Activated CD8-positive, alpha-beta memory T cell treated with anti-CD3 and anti-CD28 coated beads, Interleukin-2, amount 50 U/mL, for 1 hour (primary cell): ENCODE data around the gene MTAP.

Source experiments
- DNase-seq: peaks from one replicate; pipeline ENCODE4 v3.0.0-alpha.2; 2020; ENCODE audit errors: extremely low read depth

The MTAP gene

GRCh38 chr9:21804791-21805190, 2.4 kb downstream of the MTAP start:
- DNase-seq: no peak

- DNase-seq: no peak
Observed at GRCh38 chr9:21806644-21807043, 4.2 kb downstream of the MTAP start.

GRCh38 chr9:21810388-21810787, 8.0 kb downstream of the MTAP start:
- no peak for DNase-seq

- DNase-seq: no peak
Observed at GRCh38 chr9:21810881-21811280, 8.4 kb downstream of the MTAP start.

GRCh38 chr9:21811914-21812313, 9.5 kb downstream of the MTAP start:
- no peak for DNase-seq

GRCh38 chr9:21812415-21812814, 10.0 kb downstream of the MTAP start:
- no peak for DNase-seq

GRCh38 chr9:21812946-21813568, 10.6 kb downstream of the MTAP start:
- DNase-seq: no peak

GRCh38 chr9:21813575-21814473, 11.4 kb downstream of the MTAP start:
- DNase-seq: peak; percentile 27

- DNase-seq: no peak
Observed at GRCh38 chr9:21815643-21816042, 13.2 kb downstream of the MTAP start.

GRCh38 chr9:21817176-21817575, 14.7 kb downstream of the MTAP start:
- no peak for DNase-seq

- DNase-seq: no peak
Observed at GRCh38 chr9:21825637-21826036, 23.2 kb downstream of the MTAP start.

- DNase-seq: no peak
Observed at GRCh38 chr9:21828853-21829410, 26.5 kb downstream of the MTAP start.

- no peak for DNase-seq
Observed at GRCh38 chr9:21830589-21830988, 28.2 kb downstream of the MTAP start.

- no peak for DNase-seq
Observed at GRCh38 chr9:21831841-21832509, 29.5 kb downstream of the MTAP start.

GRCh38 chr9:21833090-21833801, 30.8 kb downstream of the MTAP start:
- DNase-seq: no peak

- no peak for DNase-seq
Observed at GRCh38 chr9:21835121-21835520, 32.7 kb downstream of the MTAP start.

- no peak for DNase-seq
Observed at GRCh38 chr9:21836437-21837161, 34.2 kb downstream of the MTAP start.

GRCh38 chr9:21837501-21837900, 35.1 kb downstream of the MTAP start:
- DNase-seq: no peak

- DNase-seq: no peak
Observed at GRCh38 chr9:21840647-21841046, 38.2 kb downstream of the MTAP start.

- no peak for DNase-seq
Observed at GRCh38 chr9:21841133-21841532, 38.7 kb downstream of the MTAP start.

- DNase-seq: no peak
Observed at GRCh38 chr9:21848615-21849014, 46.2 kb downstream of the MTAP start.
